ENCODE data around the gene TPR. TPM values are rescaled to one million over a fixed set of nuclear protein-coding genes. Genes with fewer than 3 reads are reported as not detected.

TPR gene
- total and polyA plus RNA-seq, 2 of the 8 experiments (the other 6 are each of a cell fraction or from before 2014, with no cell fraction given), result 57.1 to 102 TPM

DNA sequence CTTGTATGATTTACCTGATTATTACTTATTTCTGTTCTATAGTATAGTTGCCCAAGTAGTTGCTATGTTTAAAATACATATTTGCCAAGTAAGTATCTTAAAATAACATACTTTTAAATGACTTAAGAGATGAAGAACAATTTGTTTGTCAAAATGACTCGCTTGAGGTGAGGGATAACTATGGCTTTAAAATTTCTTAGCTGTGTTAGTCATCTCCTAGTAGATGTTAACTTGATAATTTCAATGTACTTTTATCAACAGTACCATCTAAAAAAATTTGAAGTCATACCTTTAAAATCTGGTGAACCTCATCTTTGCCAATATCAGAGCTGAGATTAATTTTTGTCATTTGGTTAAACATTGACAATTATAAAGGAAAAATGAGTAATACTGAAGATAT is 38.3 kb upstream of the TPR start (continued):
- TF ChIP-seq, protein P1, sequence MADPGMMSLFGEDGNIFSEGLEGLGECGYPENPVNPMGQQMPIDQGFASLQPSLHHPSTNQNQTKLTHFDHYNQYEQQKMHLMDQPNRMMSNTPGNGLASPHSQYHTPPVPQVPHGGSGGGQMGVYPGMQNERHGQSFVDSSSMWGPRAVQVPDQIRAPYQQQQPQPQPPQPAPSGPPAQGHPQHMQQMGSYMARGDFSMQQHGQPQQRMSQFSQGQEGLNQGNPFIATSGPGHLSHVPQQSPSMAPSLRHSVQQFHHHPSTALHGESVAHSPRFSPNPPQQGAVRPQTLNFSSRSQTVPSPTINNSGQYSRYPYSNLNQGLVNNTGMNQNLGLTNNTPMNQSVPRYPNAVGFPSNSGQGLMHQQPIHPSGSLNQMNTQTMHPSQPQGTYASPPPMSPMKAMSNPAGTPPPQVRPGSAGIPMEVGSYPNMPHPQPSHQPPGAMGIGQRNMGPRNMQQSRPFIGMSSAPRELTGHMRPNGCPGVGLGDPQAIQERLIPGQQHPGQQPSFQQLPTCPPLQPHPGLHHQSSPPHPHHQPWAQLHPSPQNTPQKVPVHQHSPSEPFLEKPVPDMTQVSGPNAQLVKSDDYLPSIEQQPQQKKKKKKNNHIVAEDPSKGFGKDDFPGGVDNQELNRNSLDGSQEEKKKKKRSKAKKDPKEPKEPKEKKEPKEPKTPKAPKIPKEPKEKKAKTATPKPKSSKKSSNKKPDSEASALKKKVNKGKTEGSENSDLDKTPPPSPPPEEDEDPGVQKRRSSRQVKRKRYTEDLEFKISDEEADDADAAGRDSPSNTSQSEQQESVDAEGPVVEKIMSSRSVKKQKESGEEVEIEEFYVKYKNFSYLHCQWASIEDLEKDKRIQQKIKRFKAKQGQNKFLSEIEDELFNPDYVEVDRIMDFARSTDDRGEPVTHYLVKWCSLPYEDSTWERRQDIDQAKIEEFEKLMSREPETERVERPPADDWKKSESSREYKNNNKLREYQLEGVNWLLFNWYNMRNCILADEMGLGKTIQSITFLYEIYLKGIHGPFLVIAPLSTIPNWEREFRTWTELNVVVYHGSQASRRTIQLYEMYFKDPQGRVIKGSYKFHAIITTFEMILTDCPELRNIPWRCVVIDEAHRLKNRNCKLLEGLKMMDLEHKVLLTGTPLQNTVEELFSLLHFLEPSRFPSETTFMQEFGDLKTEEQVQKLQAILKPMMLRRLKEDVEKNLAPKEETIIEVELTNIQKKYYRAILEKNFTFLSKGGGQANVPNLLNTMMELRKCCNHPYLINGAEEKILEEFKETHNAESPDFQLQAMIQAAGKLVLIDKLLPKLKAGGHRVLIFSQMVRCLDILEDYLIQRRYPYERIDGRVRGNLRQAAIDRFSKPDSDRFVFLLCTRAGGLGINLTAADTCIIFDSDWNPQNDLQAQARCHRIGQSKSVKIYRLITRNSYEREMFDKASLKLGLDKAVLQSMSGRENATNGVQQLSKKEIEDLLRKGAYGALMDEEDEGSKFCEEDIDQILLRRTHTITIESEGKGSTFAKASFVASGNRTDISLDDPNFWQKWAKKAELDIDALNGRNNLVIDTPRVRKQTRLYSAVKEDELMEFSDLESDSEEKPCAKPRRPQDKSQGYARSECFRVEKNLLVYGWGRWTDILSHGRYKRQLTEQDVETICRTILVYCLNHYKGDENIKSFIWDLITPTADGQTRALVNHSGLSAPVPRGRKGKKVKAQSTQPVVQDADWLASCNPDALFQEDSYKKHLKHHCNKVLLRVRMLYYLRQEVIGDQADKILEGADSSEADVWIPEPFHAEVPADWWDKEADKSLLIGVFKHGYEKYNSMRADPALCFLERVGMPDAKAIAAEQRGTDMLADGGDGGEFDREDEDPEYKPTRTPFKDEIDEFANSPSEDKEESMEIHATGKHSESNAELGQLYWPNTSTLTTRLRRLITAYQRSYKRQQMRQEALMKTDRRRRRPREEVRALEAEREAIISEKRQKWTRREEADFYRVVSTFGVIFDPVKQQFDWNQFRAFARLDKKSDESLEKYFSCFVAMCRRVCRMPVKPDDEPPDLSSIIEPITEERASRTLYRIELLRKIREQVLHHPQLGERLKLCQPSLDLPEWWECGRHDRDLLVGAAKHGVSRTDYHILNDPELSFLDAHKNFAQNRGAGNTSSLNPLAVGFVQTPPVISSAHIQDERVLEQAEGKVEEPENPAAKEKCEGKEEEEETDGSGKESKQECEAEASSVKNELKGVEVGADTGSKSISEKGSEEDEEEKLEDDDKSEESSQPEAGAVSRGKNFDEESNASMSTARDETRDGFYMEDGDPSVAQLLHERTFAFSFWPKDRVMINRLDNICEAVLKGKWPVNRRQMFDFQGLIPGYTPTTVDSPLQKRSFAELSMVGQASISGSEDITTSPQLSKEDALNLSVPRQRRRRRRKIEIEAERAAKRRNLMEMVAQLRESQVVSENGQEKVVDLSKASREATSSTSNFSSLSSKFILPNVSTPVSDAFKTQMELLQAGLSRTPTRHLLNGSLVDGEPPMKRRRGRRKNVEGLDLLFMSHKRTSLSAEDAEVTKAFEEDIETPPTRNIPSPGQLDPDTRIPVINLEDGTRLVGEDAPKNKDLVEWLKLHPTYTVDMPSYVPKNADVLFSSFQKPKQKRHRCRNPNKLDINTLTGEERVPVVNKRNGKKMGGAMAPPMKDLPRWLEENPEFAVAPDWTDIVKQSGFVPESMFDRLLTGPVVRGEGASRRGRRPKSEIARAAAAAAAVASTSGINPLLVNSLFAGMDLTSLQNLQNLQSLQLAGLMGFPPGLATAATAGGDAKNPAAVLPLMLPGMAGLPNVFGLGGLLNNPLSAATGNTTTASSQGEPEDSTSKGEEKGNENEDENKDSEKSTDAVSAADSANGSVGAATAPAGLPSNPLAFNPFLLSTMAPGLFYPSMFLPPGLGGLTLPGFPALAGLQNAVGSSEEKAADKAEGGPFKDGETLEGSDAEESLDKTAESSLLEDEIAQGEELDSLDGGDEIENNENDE (IDR thresholded peaks at IDR 0.05; ENCODE audit: insufficient replicate concordance, low read length), result no peak
- TF ChIP-seq TCF12 (IDR thresholded peaks at IDR 0.05; ENCODE audit: low read depth, low read length) (no peak), CTBP2 (IDR thresholded peaks at IDR 0.05; ENCODE audit: borderline replicate concordance, insufficient read depth, insufficient read length, low read length) (no peak), PHF8 (conservative IDR thresholded peaks at IDR 0.05; ENCODE audit: low read depth, low read length) (no peak), TEAD4 (IDR thresholded peaks at IDR 0.05; ENCODE audit: low read depth, low read length) (no peak), SP4 (IDR thresholded peaks at IDR 0.05; ENCODE audit: low read length) (no peak), FOSL1 (IDR thresholded peaks at IDR 0.05; ENCODE audit: insufficient read depth, low read depth, low read length) (no peak), CREB1 (IDR thresholded peaks at IDR 0.05) (no peak), HDAC6 (IDR thresholded peaks at IDR 0.05; ENCODE audit: low read depth, low read length) (no peak), SIN3A (conservative IDR thresholded peaks at IDR 0.05 in 1 of 2, IDR thresholded peaks at IDR 0.05 in 1 of 2; ENCODE audit: low read depth in 1 of 2, low read length in 2 of 2) (no peak), GTF2F1 (IDR thresholded peaks at IDR 0.05; ENCODE audit: borderline replicate concordance, low read depth, low read length) (no peak), EZH2 (IDR thresholded peaks at IDR 0.05; ENCODE audit: low read depth, low read length, severe bottlenecking) (no peak)
